Large intestine (tissue), 3 donors: ENCODE results near the gene TEX52. TPM values are rescaled to one million over a fixed set of nuclear protein-coding genes. Genes with fewer than 3 reads are reported as not detected.
"Not testable (repeated sequence)": the region's sequence is repeated elsewhere in the genome, so short reads cannot be mapped to it uniquely, and the experiment has no call there.

ENCODE experiments used
- DNase-seq, 2 donors: peaks; one replicate each; pipeline versions ENCODE4 v3.0.0 to v3.0.0-alpha.2; 2013
- H3K27ac ChIP-seq: one replicate; pipeline ENCODE4 v1.5.1; 2013; ENCODE audit warnings: low read length
- H3K27me3 ChIP-seq: 2 replicates; pipeline ENCODE4 v1.6.1; 2013; ENCODE audit warnings: low read length; ENCODE audit not compliant: control insufficient read depth, insufficient read depth
- H3K36me3 ChIP-seq: 2 replicates; pipeline ENCODE4 v1.6.1; 2013; ENCODE audit warnings: low read length; ENCODE audit not compliant: control insufficient read depth, insufficient read depth
- H3K4me1 ChIP-seq: one replicate; pipeline ENCODE4 v1.6.1; 2013; ENCODE audit warnings: low read length; ENCODE audit not compliant: control insufficient read depth, insufficient read depth
- H3K4me3 ChIP-seq: one replicate; pipeline ENCODE4 v1.5.1; 2013; ENCODE audit warnings: low read length
- H3K9me3 ChIP-seq: one replicate; pipeline ENCODE4 v1.6.1; 2013; ENCODE audit warnings: mild to moderate bottlenecking, low read depth, low read length, moderate library complexity; ENCODE audit not compliant: control insufficient read depth
- WGBS: methylation state at CpG from one replicate; pipeline ENCODE4 v1.1.5; 2013; ENCODE audit warnings: low lambda C conversion rate; ENCODE audit not compliant: insufficient coverage; 5-methylcytosine and 5-hydroxymethylcytosine counted together
- polyA plus RNA-seq: library from polyadenylated mRNA; unstranded; fragments of 120-200 nt; gene quantifications from one replicate; pipeline ENCODE4 v1.2.1, GENCODE V29; 2013

TEX52 gene
- polyA plus RNA-seq, 1 donor: 2.8 TPM

DNA sequence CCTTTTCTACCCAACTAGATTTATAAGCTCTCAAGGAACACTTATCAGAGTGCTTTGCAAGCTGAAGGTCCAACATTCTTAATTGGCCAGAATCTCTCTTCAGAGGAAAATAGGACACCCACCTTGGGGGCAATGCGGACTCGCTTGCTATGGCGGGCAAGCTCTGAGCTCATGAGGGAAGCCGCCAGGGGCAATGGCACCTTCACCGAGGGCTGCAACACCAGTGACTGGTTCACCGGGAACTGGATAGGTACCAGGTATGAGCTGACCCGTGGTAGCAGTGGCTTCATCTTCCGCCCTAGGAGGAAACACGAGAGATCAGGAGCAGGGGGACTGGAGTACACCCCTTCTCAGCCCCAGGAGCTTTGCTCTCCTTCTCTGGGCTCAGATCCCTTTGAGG is 7.4 kb upstream of the TEX52 start:
- no peak overlapping the region for H3K4me3 ChIP-seq
- DNase-seq: no peak
- H3K27me3 ChIP-seq: no peaks in the 10 kb centered on the region
- WGBS: no CpG with 5 or more reads among the region's 9 CpGs
- no peaks in the 10 kb centered on the region for H3K4me1 ChIP-seq
- peaks cover 32% of the 10 kb centered on the region for H3K36me3 ChIP-seq
- no peak overlapping the region for H3K27ac ChIP-seq
- H3K9me3 ChIP-seq: no peaks in the 10 kb centered on the region

DNA sequence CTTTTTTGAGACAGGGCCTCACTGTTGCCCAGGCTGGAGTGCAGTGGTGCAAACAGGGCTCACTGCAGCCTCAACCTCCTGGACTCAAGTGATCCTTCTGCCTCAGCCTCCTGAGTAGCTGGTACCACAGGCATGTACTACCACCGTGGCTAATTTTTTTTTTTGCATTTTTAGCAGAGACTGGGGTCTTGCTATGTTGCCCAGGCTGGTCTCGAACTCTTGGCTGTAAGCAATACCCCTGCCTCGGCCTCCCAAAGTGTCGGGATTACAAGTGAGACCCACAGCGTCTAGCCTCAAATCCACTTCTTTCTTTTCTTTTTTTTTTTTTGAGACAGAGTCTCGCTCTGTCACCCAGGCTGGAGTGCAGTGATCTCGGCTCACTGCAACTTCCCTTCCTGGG is 6.6 kb upstream of the TEX52 start:
- not testable (repeated sequence) for H3K27me3 ChIP-seq, DNase-seq, H3K4me3 ChIP-seq, H3K9me3 ChIP-seq, H3K27ac ChIP-seq, H3K4me1 ChIP-seq
- H3K36me3 ChIP-seq: peaks cover 37% of the 10 kb centered on the region
- no CpG with 5 or more reads among the region's 7 CpGs for WGBS

DNA sequence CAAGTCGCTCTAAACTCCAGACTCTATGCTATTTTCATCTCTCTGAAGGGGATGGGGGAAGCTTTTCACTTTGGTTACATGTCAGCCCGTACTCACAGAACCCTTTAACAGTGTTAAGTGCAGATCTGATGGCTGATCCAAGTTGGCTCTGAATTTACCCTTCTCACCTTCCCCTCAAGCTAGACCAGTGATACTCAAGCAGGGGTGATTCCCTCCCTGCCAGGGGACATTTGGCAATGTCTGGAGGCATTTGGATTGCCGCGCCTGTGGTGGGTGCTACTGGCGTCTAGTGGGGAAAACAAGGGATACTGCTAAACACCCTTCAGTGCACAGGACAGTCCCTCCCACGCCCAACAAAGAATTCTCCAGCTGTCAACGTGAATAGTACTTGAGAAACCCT is 6.0 kb upstream of the TEX52 start:
- WGBS: no CpG with 5 or more reads among the region's 7 CpGs
- H3K27ac ChIP-seq: no peak overlapping the region

DNA sequence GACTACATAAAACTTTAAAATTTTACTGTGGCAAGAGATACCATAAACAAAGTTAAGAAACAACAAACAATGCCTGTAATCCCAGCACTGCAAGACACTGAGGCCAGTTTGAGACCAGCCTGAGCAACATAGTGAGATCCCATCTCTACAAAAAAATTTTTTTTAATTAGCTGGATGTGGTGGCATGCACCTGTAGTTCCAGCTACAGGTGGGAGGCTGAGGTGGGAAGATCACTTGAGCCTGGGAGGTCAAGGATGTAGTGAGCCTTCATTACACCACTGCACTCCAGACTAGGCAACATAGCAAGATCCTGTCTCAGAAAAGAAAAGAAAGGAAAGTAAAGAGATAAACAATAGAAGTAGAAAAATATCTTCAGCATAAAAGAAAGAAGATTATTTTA is 3.3 kb upstream of the TEX52 start:
- Histone ChIP-seq H3K4me3 (no peak overlapping the region), H3K4me1 (peaks cover 28% of the 10 kb centered on the region), H3K27ac (no peak overlapping the region), H3K36me3 (peaks cover 32% of the 10 kb centered on the region), H3K9me3 (no peaks in the 10 kb centered on the region), H3K27me3 (no peaks in the 10 kb centered on the region)
- DNase-seq: no peak

More for the DNA sequence above, 6.0 kb upstream of the TEX52 start:
- Histone ChIP-seq H3K27me3 (no peaks in the 10 kb centered on the region), H3K4me3 (no peak overlapping the region), H3K9me3 (no peaks in the 10 kb centered on the region), H3K36me3 (peaks cover 39% of the 10 kb centered on the region), H3K4me1 (peaks cover 3% of the 10 kb centered on the region)
- DNase-seq: no peak

DNA sequence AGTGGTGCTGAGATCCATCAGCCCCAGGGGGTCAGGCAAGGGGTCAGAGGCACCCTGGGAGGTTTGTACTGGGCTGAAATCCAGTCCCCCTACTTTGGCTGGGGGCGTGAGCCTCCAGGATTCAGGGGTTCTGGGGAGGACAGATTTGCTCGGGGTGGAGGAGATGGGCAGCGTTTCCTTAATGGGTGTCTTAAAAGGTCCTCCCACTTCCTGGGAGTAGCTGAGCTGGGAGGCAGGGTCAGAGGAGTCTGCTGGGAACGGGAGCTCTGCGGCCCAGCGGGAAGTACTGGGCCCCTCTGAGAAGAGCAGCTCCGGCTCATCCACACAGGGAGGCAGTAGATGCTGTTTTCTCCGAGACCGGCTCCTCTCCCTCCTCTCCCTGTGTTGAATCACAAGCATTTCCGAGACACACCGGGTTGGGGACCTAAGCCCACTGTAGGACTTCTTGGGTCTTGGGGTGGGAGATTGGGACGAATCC is 2.1 kb upstream of the TEX52 start:
- Histone ChIP-seq H3K4me3 (no peak overlapping the region), H3K4me1 (peaks cover 38% of the 10 kb centered on the region), H3K27ac (no peak overlapping the region), H3K9me3 (no peaks in the 10 kb centered on the region), H3K27me3 (no peaks in the 10 kb centered on the region), H3K36me3 (peaks cover 26% of the 10 kb centered on the region)
- WGBS: no CpG with 5 or more reads among the region's 12 CpGs
- no peak for DNase-seq

DNA sequence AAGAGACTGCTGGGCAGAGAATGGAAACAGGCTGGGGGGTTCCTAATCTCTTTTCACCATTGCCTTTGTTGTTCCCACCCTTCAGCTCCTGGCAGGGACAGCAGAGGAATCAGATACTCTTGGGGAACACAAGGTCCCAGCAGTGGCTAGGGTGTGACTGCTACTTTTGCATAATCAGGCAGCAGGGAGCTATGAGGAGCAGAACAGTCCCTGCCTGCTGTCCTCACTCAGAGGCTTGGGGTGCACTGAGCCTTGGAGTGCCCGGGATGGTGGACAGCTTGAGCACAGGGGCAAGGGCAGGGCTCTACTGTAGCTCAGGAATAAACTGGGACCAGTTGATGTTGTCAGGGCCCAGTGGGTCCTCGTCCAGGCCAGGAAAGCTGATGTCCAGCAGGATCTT is 1.5 kb upstream of the TEX52 start:
- no peak for DNase-seq
- H3K9me3 ChIP-seq: no peaks in the 10 kb centered on the region
- H3K4me1 ChIP-seq: peaks cover 38% of the 10 kb centered on the region
- WGBS: no CpG with 5 or more reads among the region's 2 CpGs
- H3K27me3 ChIP-seq: no peaks in the 10 kb centered on the region
- peaks cover 25% of the 10 kb centered on the region for H3K36me3 ChIP-seq
- no peak overlapping the region for H3K4me3 ChIP-seq
- no peak overlapping the region for H3K27ac ChIP-seq

DNA sequence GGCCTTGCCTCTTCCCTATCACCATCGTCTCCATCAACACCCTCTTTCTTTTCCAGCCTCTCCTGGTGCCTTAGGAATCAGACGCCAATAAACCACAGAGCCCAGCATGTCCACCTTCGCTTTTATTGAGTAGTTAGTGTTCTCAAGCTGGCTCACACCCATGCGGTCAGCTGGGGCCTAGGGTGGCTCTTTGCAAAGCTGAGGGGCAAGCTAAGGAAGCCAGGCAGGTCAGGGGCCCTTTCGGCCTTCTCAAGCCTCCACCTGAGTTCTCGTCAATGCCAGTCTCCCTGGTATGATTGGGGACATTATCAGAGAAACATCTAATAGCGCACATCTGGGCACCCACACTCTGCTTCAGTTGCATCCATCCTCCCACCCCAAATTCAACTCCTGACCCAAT is 737 bp upstream of the TEX52 start:
- Histone ChIP-seq H3K36me3 (peaks cover 19% of the 10 kb centered on the region), H3K9me3 (no peaks in the 10 kb centered on the region), H3K4me1 (peaks cover 38% of the 10 kb centered on the region), H3K4me3 (no peak overlapping the region), H3K27ac (no peak overlapping the region), H3K27me3 (no peaks in the 10 kb centered on the region)
- WGBS: no CpG with 5 or more reads among the region's 7 CpGs
- no peak for DNase-seq

DNA sequence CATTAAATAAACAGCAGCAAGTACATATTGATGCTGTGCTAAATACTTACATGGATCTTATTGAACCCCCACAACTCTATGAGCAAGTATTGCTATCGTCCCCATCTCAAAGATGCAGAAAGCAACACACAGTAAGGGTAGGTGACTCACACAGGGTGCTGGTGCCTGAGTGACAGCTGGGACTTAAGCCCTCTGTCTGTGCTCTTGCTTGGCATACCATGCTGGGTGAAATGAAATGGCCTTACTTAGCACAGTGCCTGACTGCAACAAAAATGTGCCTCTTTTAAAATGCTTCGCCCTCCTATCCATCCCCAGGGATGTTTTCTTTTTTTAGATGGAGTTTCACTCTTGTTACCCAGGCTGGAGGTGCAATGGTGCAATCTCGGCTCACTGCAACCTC is 788 bp downstream of the TEX52 start:
- Histone ChIP-seq H3K27ac (no peak overlapping the region), H3K27me3 (no peaks in the 10 kb centered on the region), H3K9me3 (no peaks in the 10 kb centered on the region), H3K36me3 (peaks cover 19% of the 10 kb centered on the region), H3K4me1 (peaks cover 38% of the 10 kb centered on the region), H3K4me3 (no peak overlapping the region)
- DNase-seq: no peak
- no CpG with 5 or more reads among the region's 3 CpGs for WGBS

DNA sequence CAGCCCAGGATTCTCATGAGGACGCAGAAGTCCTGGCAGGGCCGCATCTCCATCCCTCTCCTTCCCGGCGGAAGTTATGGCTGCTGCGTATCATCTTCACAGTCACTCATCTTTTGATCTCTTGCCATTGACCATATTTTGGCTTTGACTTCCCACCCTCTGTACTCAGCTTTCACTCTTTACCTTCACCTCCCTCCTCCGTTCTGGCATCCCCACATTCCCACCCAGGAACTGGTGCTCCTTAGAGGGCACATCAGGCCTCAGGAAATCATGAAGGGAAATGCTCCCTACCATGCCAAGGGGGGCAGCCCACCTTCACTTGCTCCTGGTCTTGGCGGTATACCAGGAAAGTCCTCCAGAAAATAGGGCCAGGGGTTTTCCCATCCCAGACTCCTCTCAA is 1.3 kb downstream of the TEX52 start:
- H3K27ac ChIP-seq: peak overlapping the region; percentile 8
- H3K4me3 ChIP-seq: no peak overlapping the region
- peaks cover 38% of the 10 kb centered on the region for H3K4me1 ChIP-seq
- peaks cover 19% of the 10 kb centered on the region for H3K36me3 ChIP-seq
- DNase-seq: no peak
- WGBS: 88% methylated on average over 6 of the region's 7 CpGs
- H3K27me3 ChIP-seq: no peaks in the 10 kb centered on the region
- no peaks in the 10 kb centered on the region for H3K9me3 ChIP-seq

DNA sequence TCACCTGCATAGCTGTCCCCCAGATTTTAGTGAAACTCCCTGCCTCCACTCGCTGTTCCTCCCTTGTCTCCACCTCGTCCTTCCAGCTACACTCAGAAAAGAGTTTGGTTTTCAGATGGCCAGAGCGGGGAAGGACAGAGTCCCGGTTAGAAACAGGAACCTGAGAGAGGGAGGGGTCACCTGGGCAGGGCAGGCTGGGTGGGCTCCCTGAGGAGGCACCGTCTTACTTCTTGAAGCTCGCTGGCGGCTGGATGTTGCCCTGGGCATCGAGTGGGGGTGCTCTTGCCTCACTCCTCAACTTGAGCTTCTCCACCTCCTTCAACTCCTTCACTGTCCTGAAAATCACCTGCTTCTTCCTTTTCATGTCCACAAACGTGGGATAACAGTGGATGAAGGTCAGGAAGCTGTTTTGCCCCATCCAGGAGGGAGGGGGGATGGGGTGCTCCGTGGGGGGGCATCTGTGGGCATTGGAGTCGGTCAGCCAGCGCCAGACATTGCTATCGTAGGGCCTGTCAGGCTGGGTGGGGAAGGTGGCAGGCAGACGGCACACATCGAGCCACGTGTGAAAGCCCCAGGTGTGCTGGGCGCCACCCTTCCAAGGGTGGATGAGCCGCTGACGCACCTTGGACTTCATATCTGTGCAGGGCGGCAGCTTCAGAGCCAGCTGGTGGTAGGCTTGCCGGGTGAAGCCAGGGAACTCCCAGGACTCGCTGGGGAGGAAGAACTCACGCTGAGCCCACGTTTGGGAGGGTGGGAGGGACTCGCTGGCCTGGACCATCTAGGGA is 2.0 kb downstream of the TEX52 start:
- DNase-seq: peak; percentile 95 to 97
- no peak overlapping the region for H3K4me3 ChIP-seq
- H3K27me3 ChIP-seq: no peaks in the 10 kb centered on the region
- H3K9me3 ChIP-seq: no peaks in the 10 kb centered on the region
- peak overlapping the region; percentile 83 for H3K27ac ChIP-seq
- H3K36me3 ChIP-seq: peaks cover 19% of the 10 kb centered on the region
- peaks cover 40% of the 10 kb centered on the region for H3K4me1 ChIP-seq
- no CpG with 5 or more reads among the region's 25 CpGs for WGBS

DNA sequence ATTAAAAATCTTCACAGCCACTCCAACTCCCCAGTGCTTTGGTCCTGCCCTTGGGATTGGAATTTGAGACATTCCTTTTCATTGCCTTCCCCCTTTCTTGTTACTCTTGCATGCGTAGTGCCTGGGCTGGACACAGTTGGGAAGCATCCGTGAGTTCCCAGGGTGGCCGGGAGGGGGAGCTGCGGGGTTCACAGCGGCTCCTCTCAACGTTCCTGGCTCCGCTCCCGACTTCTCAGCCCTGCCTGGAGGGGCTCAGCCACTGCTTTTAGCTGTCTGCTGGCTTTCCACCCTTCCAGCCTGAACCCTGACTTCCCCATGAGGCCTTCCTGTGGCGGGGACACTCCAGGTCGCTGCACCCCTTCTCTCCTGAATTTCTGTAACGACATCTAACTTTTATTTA is 3.2 kb downstream of the TEX52 start:
- Histone ChIP-seq H3K27ac (no peak overlapping the region), H3K9me3 (no peaks in the 10 kb centered on the region), H3K36me3 (peaks cover 10% of the 10 kb centered on the region), H3K4me3 (no peak overlapping the region), H3K4me1 (peaks cover 50% of the 10 kb centered on the region), H3K27me3 (no peaks in the 10 kb centered on the region)
- no CpG with 5 or more reads among the region's 11 CpGs for WGBS
- peak; percentile 67 to 72 for DNase-seq
